ENCODE results near the gene ALPL. TPM values are rescaled to one million over a fixed set of nuclear protein-coding genes. Genes with fewer than 3 reads are reported as not detected.

The ALPL gene
- total and polyA plus RNA-seq, 4 donors: 3.3 to 93.1 (median 40.7) TPM

DNA sequence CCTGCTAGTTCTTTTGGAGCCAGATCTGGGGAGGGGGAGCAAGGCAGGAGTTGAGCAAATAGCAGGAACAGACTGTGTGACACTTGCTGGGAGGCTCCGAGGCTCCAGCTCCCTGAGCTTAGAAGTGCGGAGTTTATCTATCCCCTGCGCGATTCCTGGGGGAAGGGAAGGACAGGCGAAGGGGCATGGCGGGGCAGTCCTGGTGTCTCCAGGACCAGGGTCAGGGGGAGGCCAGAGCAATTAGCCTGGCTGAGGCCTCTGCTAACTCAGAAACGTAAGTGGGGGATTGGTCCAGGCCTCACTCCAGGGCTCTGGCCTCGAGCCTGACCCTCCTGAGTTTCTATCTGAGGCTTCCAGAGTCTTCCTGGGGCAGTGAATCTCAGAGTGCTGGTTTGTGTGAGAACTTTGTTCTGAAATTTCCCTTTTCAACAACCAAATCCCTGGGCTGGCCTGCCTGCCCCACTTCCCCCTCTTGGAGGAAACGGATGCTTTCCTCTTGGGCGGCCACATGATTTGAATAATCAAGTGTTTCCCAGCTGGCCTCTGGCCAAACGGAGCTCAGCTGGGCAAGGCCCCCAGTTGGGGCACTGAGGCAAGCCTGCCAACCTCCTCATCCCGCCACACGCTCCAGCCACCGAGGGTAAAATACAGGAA, 15.6 kb downstream of the ALPL start:
- Histone ChIP-seq H3K4me1 (ENCODE audit: control insufficient read depth in 4 of 4, insufficient read depth in 4 of 4, low read length in 3 of 4) (peaks cover 0 to 3% (median 0%) of the 10 kb centered on the region in 4 donors), H3K27ac (ENCODE audit: low read depth in 1 of 2, low read length in 2 of 2) (peak overlapping the region; percentile 5 to 37), H3K9ac (ENCODE audit: low read depth in 1 of 2, low read length in 2 of 2) (no peak overlapping the region), H3K36me3 (ENCODE audit: control insufficient read depth in 4 of 4, insufficient read depth in 3 of 4, low read depth in 1 of 4, low read length in 3 of 4) (no peaks in the 10 kb centered on the region), H3K4me3 (ENCODE audit: low read depth in 1 of 3, low read length in 3 of 3) (no peak overlapping the region), H3K27me3 (ENCODE audit: control insufficient read depth in 4 of 4, insufficient read depth in 4 of 4, low read length in 3 of 4) (no peaks in the 10 kb centered on the region), H3K9me3 (ENCODE audit: control insufficient read depth in 4 of 4, low read length in 3 of 4) (no peaks in the 10 kb centered on the region)
- DNase-seq (ENCODE audit: low spot score): no peak
- TF ChIP-seq HNF4A (conservative IDR thresholded peaks at IDR 0.05) (no peak), RAD21 (IDR thresholded peaks at IDR 0.05) (no peak), EGR1 (IDR thresholded peaks at IDR 0.05; ENCODE audit: low read depth in 2 of 2) (no peak), JUND (IDR thresholded peaks at IDR 0.05) (no peak), HNF4G (IDR thresholded peaks at IDR 0.05) (no peak), NR2F2 (IDR thresholded peaks at IDR 0.05) (peak; percentile 87), RXRA (IDR thresholded peaks at IDR 0.05) (peak; percentile 42 to 69), GABPA (IDR thresholded peaks at IDR 0.05 in 1 of 2, conservative IDR thresholded peaks at IDR 0.05 in 1 of 2) (no peak), SP1 (IDR thresholded peaks at IDR 0.05) (no peak), TAF1 (conservative IDR thresholded peaks at IDR 0.05) (no peak), YY1 (IDR thresholded peaks at IDR 0.05) (no peak), FOXA2 (IDR thresholded peaks at IDR 0.05) (no peak), FOXA1 (IDR thresholded peaks at IDR 0.05) (no peak)
- TF ChIP-seq, protein P1, sequence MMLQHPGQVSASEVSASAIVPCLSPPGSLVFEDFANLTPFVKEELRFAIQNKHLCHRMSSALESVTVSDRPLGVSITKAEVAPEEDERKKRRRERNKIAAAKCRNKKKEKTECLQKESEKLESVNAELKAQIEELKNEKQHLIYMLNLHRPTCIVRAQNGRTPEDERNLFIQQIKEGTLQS (IDR thresholded peaks at IDR 0.05): no peak
- TF ChIP-seq, protein P2, sequence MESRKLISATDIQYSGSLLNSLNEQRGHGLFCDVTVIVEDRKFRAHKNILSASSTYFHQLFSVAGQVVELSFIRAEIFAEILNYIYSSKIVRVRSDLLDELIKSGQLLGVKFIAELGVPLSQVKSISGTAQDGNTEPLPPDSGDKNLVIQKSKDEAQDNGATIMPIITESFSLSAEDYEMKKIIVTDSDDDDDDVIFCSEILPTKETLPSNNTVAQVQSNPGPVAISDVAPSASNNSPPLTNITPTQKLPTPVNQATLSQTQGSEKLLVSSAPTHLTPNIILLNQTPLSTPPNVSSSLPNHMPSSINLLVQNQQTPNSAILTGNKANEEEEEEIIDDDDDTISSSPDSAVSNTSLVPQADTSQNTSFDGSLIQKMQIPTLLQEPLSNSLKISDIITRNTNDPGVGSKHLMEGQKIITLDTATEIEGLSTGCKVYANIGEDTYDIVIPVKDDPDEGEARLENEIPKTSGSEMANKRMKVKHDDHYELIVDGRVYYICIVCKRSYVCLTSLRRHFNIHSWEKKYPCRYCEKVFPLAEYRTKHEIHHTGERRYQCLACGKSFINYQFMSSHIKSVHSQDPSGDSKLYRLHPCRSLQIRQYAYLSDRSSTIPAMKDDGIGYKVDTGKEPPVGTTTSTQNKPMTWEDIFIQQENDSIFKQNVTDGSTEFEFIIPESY (IDR thresholded peaks at IDR 0.05): no peak
- TF ChIP-seq, protein P3, sequence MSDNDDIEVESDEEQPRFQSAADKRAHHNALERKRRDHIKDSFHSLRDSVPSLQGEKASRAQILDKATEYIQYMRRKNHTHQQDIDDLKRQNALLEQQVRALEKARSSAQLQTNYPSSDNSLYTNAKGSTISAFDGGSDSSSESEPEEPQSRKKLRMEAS (IDR thresholded peaks at IDR 0.05): no peak
- TF ChIP-seq, protein P4, sequence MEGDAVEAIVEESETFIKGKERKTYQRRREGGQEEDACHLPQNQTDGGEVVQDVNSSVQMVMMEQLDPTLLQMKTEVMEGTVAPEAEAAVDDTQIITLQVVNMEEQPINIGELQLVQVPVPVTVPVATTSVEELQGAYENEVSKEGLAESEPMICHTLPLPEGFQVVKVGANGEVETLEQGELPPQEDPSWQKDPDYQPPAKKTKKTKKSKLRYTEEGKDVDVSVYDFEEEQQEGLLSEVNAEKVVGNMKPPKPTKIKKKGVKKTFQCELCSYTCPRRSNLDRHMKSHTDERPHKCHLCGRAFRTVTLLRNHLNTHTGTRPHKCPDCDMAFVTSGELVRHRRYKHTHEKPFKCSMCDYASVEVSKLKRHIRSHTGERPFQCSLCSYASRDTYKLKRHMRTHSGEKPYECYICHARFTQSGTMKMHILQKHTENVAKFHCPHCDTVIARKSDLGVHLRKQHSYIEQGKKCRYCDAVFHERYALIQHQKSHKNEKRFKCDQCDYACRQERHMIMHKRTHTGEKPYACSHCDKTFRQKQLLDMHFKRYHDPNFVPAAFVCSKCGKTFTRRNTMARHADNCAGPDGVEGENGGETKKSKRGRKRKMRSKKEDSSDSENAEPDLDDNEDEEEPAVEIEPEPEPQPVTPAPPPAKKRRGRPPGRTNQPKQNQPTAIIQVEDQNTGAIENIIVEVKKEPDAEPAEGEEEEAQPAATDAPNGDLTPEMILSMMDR (IDR thresholded peaks at IDR 0.05; ENCODE audit: low read depth, low read length, missing input control): no peak
- 70% methylated on average over 14 of the region's 14 CpGs for WGBS

DNA sequence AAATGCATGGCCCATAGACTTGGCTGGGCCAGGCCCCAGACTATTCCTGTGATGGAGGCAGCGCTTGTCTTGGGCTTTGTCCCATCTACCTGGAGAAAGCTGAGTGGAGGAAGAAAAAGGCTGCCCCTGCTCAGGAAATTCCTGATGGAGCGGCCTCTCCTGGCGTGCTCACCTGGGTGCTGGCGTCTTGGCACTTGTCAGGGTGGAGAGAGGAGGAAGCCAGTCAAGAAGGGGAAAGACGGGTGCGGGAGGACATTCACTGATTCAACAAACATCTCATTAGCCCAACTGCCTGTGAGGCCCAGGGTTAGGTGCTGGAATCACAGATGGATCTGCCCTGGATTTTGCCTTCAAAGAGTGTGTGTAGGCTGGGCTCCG, 16.1 kb downstream of the ALPL start:
- H3K9ac ChIP-seq (ENCODE audit: low read depth in 1 of 2, low read length in 2 of 2): no peak overlapping the region
- H3K4me3 ChIP-seq (ENCODE audit: low read depth in 1 of 3, low read length in 3 of 3): no peak overlapping the region
- TF ChIP-seq FOXA1 (IDR thresholded peaks at IDR 0.05) (no peak), HNF4A (conservative IDR thresholded peaks at IDR 0.05) (no peak), RXRA (IDR thresholded peaks at IDR 0.05) (no peak), HNF4G (IDR thresholded peaks at IDR 0.05) (no peak), NR2F2 (IDR thresholded peaks at IDR 0.05) (no peak), GABPA (IDR thresholded peaks at IDR 0.05 in 1 of 2, conservative IDR thresholded peaks at IDR 0.05 in 1 of 2) (no peak), TAF1 (conservative IDR thresholded peaks at IDR 0.05) (no peak), JUND (IDR thresholded peaks at IDR 0.05) (no peak), YY1 (IDR thresholded peaks at IDR 0.05) (no peak), FOXA2 (IDR thresholded peaks at IDR 0.05) (no peak), RAD21 (IDR thresholded peaks at IDR 0.05) (no peak)
- TF ChIP-seq, protein P5, sequence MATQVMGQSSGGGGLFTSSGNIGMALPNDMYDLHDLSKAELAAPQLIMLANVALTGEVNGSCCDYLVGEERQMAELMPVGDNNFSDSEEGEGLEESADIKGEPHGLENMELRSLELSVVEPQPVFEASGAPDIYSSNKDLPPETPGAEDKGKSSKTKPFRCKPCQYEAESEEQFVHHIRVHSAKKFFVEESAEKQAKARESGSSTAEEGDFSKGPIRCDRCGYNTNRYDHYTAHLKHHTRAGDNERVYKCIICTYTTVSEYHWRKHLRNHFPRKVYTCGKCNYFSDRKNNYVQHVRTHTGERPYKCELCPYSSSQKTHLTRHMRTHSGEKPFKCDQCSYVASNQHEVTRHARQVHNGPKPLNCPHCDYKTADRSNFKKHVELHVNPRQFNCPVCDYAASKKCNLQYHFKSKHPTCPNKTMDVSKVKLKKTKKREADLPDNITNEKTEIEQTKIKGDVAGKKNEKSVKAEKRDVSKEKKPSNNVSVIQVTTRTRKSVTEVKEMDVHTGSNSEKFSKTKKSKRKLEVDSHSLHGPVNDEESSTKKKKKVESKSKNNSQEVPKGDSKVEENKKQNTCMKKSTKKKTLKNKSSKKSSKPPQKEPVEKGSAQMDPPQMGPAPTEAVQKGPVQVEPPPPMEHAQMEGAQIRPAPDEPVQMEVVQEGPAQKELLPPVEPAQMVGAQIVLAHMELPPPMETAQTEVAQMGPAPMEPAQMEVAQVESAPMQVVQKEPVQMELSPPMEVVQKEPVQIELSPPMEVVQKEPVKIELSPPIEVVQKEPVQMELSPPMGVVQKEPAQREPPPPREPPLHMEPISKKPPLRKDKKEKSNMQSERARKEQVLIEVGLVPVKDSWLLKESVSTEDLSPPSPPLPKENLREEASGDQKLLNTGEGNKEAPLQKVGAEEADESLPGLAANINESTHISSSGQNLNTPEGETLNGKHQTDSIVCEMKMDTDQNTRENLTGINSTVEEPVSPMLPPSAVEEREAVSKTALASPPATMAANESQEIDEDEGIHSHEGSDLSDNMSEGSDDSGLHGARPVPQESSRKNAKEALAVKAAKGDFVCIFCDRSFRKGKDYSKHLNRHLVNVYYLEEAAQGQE (IDR thresholded peaks at IDR 0.05): no peak
- TF ChIP-seq, protein P4 (IDR thresholded peaks at IDR 0.05; ENCODE audit: low read depth, low read length, missing input control): no peak
- TF ChIP-seq, protein P1 (IDR thresholded peaks at IDR 0.05): no peak
- TF ChIP-seq, protein P3 (IDR thresholded peaks at IDR 0.05): no peak
- 91% methylated on average over 7 of the region's 7 CpGs for WGBS
- H3K27me3 ChIP-seq (ENCODE audit: control insufficient read depth in 4 of 4, insufficient read depth in 4 of 4, low read length in 3 of 4): no peaks in the 10 kb centered on the region
- H3K27ac ChIP-seq (ENCODE audit: low read depth in 1 of 2, low read length in 2 of 2): peak overlapping the region; percentile 5 to 37
- H3K9me3 ChIP-seq (ENCODE audit: control insufficient read depth in 4 of 4, low read length in 3 of 4): no peaks in the 10 kb centered on the region
- no peaks in the 10 kb centered on the region for H3K36me3 ChIP-seq (ENCODE audit: control insufficient read depth in 4 of 4, insufficient read depth in 3 of 4, low read depth in 1 of 4, low read length in 3 of 4)
- H3K4me1 ChIP-seq (ENCODE audit: control insufficient read depth in 4 of 4, insufficient read depth in 4 of 4, low read length in 3 of 4): peaks cover 0 to 3% (median 0%) of the 10 kb centered on the region in 4 donors
- no peak for DNase-seq (ENCODE audit: low spot score)

All from liver (tissue), 9 donors.